RPMI7951 (cell line): Measurements from ENCODE around the gene MPRIP. TPM values are rescaled to one million over a fixed set of nuclear protein-coding genes. Genes with fewer than 3 reads are reported as not detected.

Experiments
- DNase-seq: peaks from one replicate; pipeline ENCODE4 v3.0.0-alpha.2; 2012; ENCODE audit warnings: low read depth
- total RNA-seq: library from RNA; depleted of rRNA; stranded (reverse); fragments of >200 nt; shearing (Covaris generic); gene quantifications from 2 replicates; pipeline ENCODE4 v1.2.3, GENCODE V29; 2014

Gene MPRIP
- total RNA-seq, 1 experiment from 2014 or later: 86.3 TPM

GRCh38 chr17:17028878-17029535 is 13.2 kb upstream of the MPRIP start:
- DNase-seq: no peak

DNA sequence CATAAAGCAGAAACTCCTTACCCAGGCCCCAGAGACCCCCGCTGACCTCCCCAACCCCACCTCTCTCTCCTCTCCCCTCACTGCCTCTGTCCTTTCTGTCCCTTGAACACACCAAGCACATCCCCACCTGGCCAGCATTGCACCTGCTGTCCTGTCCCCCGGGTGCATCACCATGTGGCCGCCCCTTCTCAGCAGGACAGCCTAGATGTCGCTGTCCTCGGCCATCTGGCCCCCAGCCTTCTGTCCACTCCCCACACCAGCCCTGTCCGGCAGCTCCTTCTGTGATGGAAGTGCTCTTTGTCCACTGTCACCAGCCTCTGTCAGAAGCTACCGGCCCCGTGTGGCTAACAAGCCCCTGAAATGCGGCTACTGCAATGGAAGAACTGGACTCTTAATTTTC is 12.3 kb upstream of the MPRIP start:
- no peak for DNase-seq

GRCh38 chr17:17030515-17031211 is 11.6 kb upstream of the MPRIP start:
- DNase-seq: peak; percentile 45

GRCh38 chr17:17032131-17032692 is 10.0 kb upstream of the MPRIP start:
- DNase-seq: peak; percentile 96

GRCh38 chr17:17033466-17033865 is 8.8 kb upstream of the MPRIP start:
- DNase-seq: no peak

DNA sequence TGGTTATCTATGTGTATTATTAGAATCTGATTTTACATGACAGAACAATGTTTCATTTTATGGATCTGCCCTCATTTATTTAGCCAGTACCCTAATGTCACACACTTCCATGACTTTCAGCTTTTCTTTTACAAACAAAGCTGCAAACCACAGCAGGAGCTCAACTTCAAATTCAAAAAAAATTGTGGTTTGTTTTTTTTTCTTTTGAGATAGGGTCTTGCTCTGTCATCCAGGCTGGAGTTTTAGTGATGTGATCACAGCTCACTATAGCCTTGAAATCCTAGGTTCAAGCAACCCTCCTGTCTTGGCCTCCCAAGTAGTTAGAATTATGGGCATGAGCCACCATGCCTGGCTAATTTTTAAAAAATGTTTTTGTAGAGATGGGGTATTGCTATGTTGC is 8.2 kb upstream of the MPRIP start:
- DNase-seq: no peak

- DNase-seq: no peak
These were observed 7.7 kb upstream of the MPRIP start for GRCh38 chr17:17034496-17035075.

DNA sequence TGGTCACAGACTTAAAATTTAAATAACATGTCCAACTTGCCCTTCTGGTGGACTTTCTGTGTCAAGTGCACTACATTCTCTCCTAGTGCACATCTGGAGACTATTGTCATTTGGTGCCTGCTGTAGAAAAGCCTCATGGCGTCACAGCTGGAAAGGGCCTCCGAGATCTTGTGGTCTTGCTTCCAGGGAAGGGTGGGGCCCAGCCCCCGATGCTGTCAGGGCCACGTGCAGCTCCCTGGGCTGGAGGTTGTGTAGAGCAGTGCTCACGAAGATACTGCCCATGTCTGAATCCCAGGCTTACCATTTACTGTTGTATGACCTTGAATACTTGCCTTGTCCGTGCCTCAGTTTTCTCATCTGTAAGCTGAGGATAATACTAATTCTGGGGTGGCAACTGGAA is 6.8 kb upstream of the MPRIP start:
- no peak for DNase-seq

- no peak for DNase-seq
These were observed 6.2 kb upstream of the MPRIP start for GRCh38 chr17:17035920-17036523.

- peak; percentile 55 for DNase-seq
These were observed 5.7 kb upstream of the MPRIP start for GRCh38 chr17:17036524-17036998.

- no peak for DNase-seq
These were observed 2.3 kb upstream of the MPRIP start for GRCh38 chr17:17039911-17040310.

GRCh38 chr17:17041018-17041521 is 1.2 kb upstream of the MPRIP start:
- peak; percentile 73 for DNase-seq

DNA sequence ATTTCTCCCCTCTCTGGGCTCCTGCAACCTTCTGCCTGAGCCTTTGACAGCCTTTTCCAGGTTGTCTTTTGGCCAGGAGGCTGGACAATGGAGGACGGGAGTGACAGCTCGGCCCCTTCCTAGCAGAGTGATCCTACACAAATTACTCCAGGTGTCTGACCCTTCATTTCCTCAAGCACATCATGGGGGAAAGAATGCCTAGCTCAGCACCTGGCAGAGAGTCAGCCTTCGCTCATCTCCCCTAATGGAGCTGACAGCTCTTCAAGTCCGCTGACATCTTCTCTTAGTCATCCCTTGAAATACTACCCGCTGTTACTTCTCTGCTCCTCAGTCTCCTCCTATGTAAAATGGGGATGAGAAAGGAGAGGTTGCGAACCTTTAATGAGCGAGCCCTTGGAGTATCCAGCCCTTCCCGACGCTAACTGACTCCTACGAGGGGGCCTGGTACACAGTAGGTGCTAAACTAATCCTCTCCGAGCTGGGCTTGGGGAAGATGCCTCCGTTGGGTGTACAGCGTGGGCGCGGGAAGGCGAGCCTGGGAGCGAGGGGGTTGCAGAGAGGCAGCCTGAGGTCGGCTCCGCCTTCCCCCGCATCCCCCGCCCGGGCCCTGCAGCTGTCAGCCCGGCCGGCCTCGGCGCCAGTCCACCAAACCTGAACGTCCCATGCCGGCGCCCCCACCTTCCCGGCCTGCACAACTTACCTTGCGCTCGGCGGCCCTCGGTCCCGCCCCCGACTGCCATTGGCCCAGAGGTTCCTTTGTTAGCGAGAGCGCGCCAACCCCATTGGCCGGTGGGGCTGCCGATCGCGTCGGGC is 480 bp upstream of the MPRIP start:
- peak; percentile 95 for DNase-seq

DNA sequence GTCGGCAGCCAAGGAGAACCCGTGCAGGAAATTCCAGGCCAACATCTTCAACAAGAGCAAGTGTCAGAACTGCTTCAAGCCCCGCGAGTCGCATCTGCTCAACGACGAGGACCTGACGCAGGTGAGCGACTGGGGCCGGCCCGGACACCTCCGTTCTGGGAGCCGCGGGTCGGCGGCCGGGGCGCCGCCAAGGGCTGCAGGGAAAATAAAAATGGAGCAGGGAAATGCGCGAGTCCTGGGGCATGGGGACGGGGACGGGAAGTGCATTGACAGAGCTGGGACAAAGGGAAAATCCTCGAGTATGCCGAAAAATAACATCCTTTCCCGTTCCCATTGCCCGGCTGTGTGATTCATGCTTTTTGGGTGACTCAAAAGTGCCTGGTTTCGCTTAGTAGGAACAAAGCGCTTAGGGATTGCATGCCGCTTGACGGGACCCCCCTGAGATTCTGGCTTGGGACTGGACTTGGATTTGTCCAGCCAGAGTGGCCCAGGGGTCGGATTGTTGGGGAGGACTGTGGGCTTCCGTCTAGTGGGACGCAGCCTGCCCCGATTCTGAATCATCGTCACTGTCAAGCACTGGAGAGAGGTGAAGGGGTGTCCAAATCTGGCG is 699 bp downstream of the MPRIP start:
- peak; percentile 59 for DNase-seq

GRCh38 chr17:17043461-17044271 is 1.4 kb downstream of the MPRIP start:
- DNase-seq: peak; percentile 73

DNA sequence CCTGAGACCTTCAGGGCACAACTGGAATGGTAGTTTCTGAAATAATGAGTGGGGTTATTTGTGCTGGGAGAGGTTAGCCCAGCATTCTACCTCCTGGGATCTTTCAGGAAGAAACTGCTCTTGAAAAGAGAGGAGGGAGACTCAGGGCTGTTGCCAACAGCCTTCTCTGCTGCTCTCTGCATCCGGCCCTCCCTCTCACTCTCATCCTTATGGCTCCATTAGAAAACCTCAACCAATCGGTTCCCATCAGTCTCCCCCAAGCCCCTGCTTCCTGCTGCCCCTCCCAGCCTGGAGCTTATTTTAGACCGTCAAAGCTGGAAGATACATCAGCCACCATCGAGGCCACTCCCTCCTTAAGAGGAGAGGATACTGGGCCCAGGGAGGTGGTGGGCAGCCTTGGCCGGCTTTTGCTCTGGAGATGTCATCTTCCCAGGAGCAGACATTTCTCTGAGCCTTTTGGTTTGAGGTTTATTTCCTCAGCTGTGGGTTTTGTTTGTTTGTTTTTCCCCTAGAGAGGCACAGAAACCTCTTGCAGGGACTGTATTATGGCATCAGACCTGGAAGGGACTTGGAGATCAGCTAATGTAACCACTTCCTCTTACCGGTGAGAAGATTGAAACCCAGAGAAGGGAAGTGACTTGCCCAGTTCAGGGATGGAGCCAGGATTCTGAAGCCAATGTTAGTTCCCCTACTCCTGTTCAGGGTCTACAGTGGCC is 2.7 kb downstream of the MPRIP start:
- peak; percentile 94 for DNase-seq

DNA sequence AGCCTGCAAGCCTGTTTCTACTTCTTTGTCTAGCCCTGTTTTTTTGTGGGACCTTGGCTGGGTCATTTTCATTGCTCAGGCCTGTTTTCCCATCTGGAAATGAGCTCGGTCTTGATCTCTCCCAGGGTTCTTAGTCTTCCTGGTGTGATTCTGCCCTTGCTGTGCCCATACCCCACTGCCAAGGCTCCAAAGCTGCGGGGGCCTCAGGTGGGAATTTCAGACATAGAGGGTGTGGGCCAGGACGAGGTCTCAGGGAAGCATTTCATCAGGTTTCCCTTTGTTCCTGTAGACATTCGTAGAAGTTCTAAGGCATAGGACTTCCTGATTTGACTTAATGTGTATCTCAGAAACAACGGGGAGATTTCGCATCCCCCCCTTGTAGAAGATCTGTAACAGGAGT is 5.8 kb downstream of the MPRIP start:
- DNase-seq: no peak

DNA sequence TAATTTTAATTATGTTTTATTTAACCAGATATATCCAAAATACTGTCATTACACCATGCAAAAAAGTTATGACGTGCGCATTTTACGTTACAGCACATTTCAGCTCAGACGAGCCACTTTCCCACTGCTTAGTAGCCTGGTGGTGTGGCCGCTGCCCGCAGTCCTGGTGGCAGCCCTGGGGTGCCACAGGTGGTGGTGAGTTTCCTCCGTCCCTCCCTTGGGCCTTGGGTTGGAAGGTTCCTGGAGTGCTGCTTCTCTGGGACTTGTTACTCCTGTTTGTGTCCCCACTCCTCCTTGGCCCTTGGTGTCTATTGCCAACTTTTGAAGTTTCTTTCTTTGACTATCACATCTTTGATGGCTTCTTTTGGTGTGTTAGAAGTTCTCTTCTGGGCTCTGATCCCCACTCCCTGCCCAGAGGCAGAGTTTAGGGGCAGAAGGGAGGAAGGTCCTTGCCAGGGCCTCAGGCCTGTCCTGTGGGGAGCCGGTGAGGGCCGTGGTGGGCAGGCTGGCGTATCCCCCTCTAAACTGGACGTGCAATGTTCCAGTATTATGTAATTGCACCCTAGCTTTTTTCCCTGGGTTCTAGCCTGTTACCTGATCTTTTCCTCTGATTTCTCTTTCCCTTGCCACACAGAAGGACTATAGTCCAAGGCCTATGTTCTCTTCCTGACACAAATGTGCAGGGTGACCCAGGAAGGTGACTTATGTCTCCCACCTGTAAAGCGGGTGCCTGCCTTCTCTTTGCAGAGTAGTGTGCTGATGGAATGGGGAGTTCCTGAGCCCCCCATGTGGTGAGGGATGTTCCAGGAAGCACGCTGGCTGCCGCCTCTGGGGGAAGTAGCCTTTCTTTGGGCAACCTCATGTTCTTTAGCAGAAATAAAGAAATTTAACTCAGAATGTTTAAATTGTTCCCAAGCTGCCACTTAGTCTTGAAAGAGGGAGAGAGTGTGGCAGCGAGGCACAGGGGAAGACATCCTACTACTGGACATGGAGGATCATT is 8.4 kb downstream of the MPRIP start:
- no peak for DNase-seq
